ENCODE results near the gene GLI2. TPM values are rescaled to one million over a fixed set of nuclear protein-coding genes. Genes with fewer than 3 reads are reported as not detected.
A peak's percentile ranks its signal among the peaks of the same experiment; 100 is the strongest.

GLI2 gene
- total and polyA plus RNA-seq, 2 experiments from 2014 or later: 2.0 to 13.8 TPM

DNA sequence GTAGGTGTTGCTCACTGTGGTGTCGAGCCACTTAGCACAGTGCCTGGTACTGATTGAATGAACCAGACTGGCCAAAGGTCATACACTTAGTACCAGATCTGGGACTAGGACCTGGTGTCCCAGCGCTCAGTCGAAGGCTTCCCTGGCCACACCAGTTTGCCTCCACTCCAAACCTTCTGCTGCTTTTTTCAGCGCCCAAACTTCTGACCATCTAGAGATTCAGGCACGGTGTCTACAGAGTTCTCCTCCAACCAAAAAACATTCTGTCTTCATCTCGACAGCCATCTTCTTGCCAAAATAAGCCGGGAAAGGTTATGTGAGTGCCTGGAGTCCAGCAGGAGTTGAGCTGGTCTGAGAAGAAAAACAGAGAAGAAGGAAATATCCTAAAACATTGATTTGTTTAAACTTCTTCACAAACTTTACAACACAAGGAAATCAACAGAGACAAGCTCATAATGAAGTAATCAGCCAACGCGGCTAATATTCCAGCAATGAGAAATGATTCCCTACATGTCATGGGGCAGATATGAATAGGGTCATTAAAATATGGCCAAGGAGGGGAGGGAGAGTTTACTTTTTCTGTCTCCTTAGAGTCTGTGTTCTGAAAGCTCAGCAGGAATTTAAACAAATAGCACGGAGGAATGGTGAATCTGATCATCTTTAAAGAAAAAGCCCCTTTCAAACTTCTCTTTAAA is 2.3 kb upstream of the GLI2 start:
- peaks cover 25% of the 10 kb centered on the region for H3K4me1 ChIP-seq (ENCODE audit: low read depth)
- TF ChIP-seq, protein P1, sequence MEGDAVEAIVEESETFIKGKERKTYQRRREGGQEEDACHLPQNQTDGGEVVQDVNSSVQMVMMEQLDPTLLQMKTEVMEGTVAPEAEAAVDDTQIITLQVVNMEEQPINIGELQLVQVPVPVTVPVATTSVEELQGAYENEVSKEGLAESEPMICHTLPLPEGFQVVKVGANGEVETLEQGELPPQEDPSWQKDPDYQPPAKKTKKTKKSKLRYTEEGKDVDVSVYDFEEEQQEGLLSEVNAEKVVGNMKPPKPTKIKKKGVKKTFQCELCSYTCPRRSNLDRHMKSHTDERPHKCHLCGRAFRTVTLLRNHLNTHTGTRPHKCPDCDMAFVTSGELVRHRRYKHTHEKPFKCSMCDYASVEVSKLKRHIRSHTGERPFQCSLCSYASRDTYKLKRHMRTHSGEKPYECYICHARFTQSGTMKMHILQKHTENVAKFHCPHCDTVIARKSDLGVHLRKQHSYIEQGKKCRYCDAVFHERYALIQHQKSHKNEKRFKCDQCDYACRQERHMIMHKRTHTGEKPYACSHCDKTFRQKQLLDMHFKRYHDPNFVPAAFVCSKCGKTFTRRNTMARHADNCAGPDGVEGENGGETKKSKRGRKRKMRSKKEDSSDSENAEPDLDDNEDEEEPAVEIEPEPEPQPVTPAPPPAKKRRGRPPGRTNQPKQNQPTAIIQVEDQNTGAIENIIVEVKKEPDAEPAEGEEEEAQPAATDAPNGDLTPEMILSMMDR (IDR thresholded peaks at IDR 0.05; ENCODE audit: low read depth, low read length): no peak
- peaks cover 2% of the 10 kb centered on the region for H3K27me3 ChIP-seq
- H3K9me3 ChIP-seq (ENCODE audit: low read depth): no peaks in the 10 kb centered on the region
- no peak overlapping the region for H3K27ac ChIP-seq
- no peak for DNase-seq (ENCODE audit: low read depth in 1 of 2, low spot score in 1 of 2)
- H3K4me3 ChIP-seq: no peak overlapping the region
- no peaks in the 10 kb centered on the region for H3K36me3 ChIP-seq

DNA sequence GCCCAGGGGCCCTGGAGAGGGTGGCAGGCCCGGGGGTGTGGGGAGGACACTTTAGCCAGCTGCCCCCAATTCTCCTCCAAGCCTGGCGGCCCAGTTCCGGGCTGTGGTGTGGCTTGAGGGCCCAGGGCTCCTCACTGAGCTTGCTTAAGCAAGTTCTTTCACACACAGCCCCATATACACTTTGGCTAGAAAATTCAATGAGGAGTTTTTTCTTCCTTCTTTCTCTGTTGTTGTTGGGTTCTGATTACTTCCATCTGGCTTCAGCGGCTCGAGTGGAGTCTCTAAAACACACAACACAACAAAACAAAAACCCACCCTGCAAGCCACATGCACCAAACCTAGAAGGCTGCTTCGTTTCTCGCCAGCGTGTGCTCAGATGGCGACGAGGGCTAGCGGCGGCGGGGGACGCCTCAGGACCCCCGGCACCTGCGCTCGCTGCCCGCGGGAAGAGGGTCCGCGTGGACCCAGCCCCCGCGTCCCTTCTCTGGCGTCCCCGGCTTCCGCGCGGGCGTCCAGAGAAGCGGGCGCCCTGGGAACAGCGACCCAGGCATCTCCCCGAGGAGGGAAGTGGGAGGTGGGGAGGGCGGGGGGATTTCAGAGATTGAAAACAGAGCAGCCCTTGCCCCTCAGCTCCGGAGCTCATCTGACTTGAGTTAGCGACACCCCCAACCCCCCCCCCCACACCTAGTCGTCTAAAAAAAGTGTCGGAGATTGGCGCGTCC is 577 bp upstream of the GLI2 start:
- no peaks in the 10 kb centered on the region for H3K9me3 ChIP-seq (ENCODE audit: low read depth)
- TF ChIP-seq, protein P1 (IDR thresholded peaks at IDR 0.05; ENCODE audit: low read depth, low read length): no peak
- peaks cover 2% of the 10 kb centered on the region for H3K27me3 ChIP-seq
- peaks cover 28% of the 10 kb centered on the region for H3K4me1 ChIP-seq (ENCODE audit: low read depth)
- H3K4me3 ChIP-seq: peak overlapping the region; percentile 83
- no peaks in the 10 kb centered on the region for H3K36me3 ChIP-seq
- no peak overlapping the region for H3K27ac ChIP-seq
- DNase-seq (ENCODE audit: low read depth in 1 of 2, low spot score in 1 of 2): peak; percentile 20 to 42

DNA sequence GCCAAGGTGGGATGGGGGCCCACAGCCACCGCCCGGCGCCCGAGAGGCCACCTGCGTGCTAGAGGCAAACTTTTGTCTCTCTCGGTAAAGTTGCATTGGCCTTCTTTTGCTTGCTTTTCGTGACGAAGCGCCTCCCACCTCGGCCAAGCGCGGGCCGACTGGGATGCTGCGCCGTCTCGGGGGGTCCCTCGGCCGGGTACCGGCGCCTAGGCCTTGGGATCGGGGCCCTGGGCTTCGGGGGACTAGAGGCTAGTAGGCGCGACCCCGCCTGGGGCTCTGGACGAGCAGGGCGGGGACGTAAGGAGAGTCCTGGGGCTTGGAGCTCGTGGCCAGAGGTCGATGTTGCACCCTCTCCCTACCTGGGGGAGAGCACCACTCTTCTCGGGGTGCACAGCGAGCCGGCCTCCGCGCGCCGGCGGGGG is 545 bp downstream of the GLI2 start:
- H3K27ac ChIP-seq: peak overlapping the region; percentile 67
- TF ChIP-seq, protein P1 (IDR thresholded peaks at IDR 0.05; ENCODE audit: low read depth, low read length): no peak
- H3K4me3 ChIP-seq: peak overlapping the region; percentile 83
- H3K36me3 ChIP-seq: no peaks in the 10 kb centered on the region
- H3K27me3 ChIP-seq: peaks cover 2% of the 10 kb centered on the region
- no peak for DNase-seq (ENCODE audit: low read depth in 1 of 2, low spot score in 1 of 2)
- H3K4me1 ChIP-seq (ENCODE audit: low read depth): peaks cover 36% of the 10 kb centered on the region
- H3K9me3 ChIP-seq (ENCODE audit: low read depth): no peaks in the 10 kb centered on the region

DNA sequence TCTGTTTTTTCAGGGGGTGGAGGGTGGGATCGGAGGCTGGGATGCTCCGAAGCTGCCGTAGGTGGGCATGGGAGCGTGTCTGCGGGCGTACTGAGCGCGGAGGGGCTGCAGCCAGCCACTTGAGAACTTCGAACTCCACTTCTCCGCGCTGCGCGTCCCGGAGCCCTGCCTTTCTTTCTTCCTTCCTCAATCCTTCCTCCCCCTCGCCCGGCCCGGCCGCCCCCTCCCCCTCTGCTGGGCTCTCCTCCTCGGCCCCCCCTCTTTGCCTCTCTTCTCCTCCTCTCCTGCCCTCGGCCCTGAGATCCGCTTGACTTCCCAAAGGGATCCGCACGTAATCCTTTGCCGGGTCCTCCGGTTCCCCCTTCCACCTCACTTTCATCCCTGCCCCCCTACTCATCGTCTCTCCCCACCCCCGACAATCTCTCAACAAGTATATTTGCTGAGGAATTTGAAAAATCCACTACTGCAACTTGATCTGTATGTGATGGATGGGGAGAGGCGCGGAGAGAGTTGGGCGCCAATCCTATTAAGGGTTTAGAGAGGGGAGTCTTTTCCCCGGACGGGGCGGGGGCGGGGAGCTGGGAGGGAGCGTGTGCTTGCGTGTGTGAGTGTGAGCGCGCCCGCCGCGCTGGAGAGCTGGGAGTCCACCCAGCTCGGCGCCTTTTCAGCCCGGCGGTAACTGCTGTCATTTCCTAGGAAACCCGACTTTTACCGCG is 1.1 kb downstream of the GLI2 start:
- TF ChIP-seq, protein P1 (IDR thresholded peaks at IDR 0.05; ENCODE audit: low read depth, low read length): no peak
- DNase-seq (ENCODE audit: low read depth in 1 of 2, low spot score in 1 of 2): peak; percentile 83 to 93
- peak overlapping the region; percentile 83 for H3K4me3 ChIP-seq
- peaks cover 2% of the 10 kb centered on the region for H3K27me3 ChIP-seq
- H3K27ac ChIP-seq: peak overlapping the region; percentile 88
- no peaks in the 10 kb centered on the region for H3K9me3 ChIP-seq (ENCODE audit: low read depth)
- no peaks in the 10 kb centered on the region for H3K36me3 ChIP-seq
- peaks cover 40% of the 10 kb centered on the region for H3K4me1 ChIP-seq (ENCODE audit: low read depth)

DNA sequence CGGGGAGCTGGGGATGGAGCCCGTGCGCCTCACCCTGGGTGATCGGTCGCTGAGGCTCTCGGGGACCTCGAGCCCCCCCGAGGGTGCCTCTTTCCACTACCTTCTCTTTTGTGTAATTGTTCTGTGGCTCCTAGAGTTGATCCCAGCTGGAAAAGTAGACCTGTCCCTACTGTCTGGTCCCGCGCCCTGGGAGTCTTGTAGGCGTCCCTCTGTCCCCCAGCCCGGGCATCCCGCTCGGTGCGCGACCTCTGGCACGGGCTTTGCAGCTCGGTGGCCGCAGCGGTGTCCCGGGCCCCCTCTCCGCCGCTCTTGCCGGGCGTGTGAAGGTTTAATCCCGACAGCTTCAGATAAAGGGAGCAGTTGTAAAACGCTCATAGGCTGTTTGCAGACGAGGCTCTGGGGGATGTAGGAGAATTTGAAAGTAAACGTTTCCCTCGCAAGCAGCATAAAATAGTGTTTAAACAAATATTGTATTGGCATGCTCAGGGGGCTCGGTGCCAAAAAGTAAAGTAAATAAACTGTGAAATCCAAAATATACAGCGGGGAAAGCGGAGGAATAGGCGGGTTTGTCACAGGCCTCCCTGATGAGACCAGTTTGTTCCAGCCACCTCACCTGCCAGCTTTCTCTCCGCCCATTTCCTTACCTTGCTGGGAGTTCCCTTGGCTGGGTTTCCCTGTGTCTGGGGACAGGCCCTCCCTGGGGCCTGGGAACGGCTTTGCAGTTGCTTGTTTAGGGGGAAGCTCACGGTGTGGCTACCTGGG is 1.9 kb downstream of the GLI2 start:
- TF ChIP-seq, protein P1 (IDR thresholded peaks at IDR 0.05; ENCODE audit: low read depth, low read length): no peak
- no peaks in the 10 kb centered on the region for H3K36me3 ChIP-seq
- peak overlapping the region; percentile 83 for H3K4me3 ChIP-seq
- peaks cover 2% of the 10 kb centered on the region for H3K27me3 ChIP-seq
- H3K9me3 ChIP-seq (ENCODE audit: low read depth): no peaks in the 10 kb centered on the region
- DNase-seq (ENCODE audit: low read depth in 1 of 2, low spot score in 1 of 2): peak; percentile 52 to 64
- peaks cover 47% of the 10 kb centered on the region for H3K4me1 ChIP-seq (ENCODE audit: low read depth)
- H3K27ac ChIP-seq: peak overlapping the region; percentile 88

Measured in cardiac muscle cell (in vitro differentiated cells and primary cell).